ENCODE measurements around the gene ZNF276. TPM values are rescaled to one million over a fixed set of nuclear protein-coding genes. Genes with fewer than 3 reads are reported as not detected.

The ZNF276 gene
- total RNA-seq, 2 donors from 2014 or later, result 103 to 104 TPM

DNA sequence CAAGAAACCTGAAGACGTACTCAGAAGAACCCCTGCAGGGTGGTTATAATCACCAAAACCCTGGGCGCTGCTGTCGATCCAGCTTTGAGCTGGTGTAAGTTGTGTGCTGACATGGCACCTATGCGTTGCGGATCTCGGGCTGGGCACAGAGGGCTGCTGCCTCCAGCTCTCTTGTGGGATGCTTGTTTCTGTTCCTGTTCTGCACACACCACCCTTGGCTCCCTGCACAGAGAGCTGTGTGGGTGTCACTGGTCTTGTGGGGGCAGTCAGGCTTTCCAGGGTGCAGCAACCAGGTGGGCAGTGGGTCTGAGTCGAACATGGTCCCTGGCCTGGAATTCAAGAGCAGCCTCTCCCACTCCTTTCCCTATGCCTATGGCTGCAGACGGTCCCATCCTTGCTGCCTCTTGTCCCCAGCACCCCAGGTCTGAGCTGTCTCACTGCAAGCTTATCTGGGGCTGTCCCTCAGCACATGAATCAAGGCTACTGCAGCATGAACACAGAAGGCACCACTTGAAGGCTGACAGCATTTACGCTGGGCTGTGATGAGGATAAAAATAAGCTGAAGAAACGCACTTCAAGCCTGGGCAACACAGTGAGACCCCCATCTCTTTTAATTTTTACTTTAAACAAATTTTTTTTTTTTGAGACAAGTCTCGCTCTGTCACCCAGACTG lies 20.1 kb downstream of the ZNF276 start:
- no peaks in the 10 kb centered on the region for H3K27me3 Mint-ChIP-seq
- ATAC-seq, result no peak
- DNase-seq, result no peak
- peak overlapping the region; percentile 59 for H3K27ac Mint-ChIP-seq
- H3K36me3 Mint-ChIP-seq (ENCODE audit: low read depth), result no peaks in the 10 kb centered on the region
- H3K4me1 Mint-ChIP-seq, result peaks cover 24% of the 10 kb centered on the region
- no peak overlapping the region for H3K4me3 Mint-ChIP-seq
- no peaks in the 10 kb centered on the region for H3K9me3 ChIP-seq (ENCODE audit: control insufficient read depth, low read length, poor library complexity, severe bottlenecking)

GRCh38 chr16:89742948-89743347 lies 21.6 kb downstream of the ZNF276 start:
- H3K4me3 Mint-ChIP-seq, result peak overlapping the region; percentile 12
- H3K4me1 Mint-ChIP-seq, result peaks cover 15% of the 10 kb centered on the region
- DNase-seq, result no peak
- H3K36me3 Mint-ChIP-seq (ENCODE audit: low read depth), result no peaks in the 10 kb centered on the region
- ATAC-seq, result peak; percentile 30
- H3K27me3 Mint-ChIP-seq, result no peaks in the 10 kb centered on the region
- peak overlapping the region; percentile 59 for H3K27ac Mint-ChIP-seq
- H3K9me3 ChIP-seq (ENCODE audit: control insufficient read depth, low read length, poor library complexity, severe bottlenecking), result no peaks in the 10 kb centered on the region

GRCh38 chr16:89744813-89745212 lies 23.5 kb downstream of the ZNF276 start:
- Mint-ChIP-seq H3K4me1 (peaks cover 10% of the 10 kb centered on the region), H3K4me3 (no peak overlapping the region), H3K36me3 (ENCODE audit: low read depth) (no peaks in the 10 kb centered on the region), H3K27ac (no peak overlapping the region), H3K27me3 (no peaks in the 10 kb centered on the region)
- DNase-seq, result no peak
- ATAC-seq, result no peak
- H3K9me3 ChIP-seq (ENCODE audit: control insufficient read depth, low read length, poor library complexity, severe bottlenecking), result no peaks in the 10 kb centered on the region

GRCh38 chr16:89746043-89746442 lies 24.7 kb downstream of the ZNF276 start:
- Mint-ChIP-seq H3K27ac (no peak overlapping the region), H3K27me3 (no peaks in the 10 kb centered on the region), H3K36me3 (ENCODE audit: low read depth) (no peaks in the 10 kb centered on the region), H3K4me1 (peaks cover 8% of the 10 kb centered on the region), H3K4me3 (no peak overlapping the region)
- no peak for DNase-seq
- no peak for ATAC-seq
- no peaks in the 10 kb centered on the region for H3K9me3 ChIP-seq (ENCODE audit: control insufficient read depth, low read length, poor library complexity, severe bottlenecking)

GRCh38 chr16:89748076-89748475 lies 26.7 kb downstream of the ZNF276 start:
- no peak overlapping the region for H3K4me3 Mint-ChIP-seq
- no peak for DNase-seq

GRCh38 chr16:89748921-89749320 lies 27.6 kb downstream of the ZNF276 start:
- Mint-ChIP-seq H3K27me3 (no peaks in the 10 kb centered on the region), H3K4me1 (peaks cover 6% of the 10 kb centered on the region), H3K4me3 (no peak overlapping the region), H3K36me3 (ENCODE audit: low read depth) (no peaks in the 10 kb centered on the region), H3K27ac (peak overlapping the region; percentile 87)
- DNase-seq, result no peak
- no peak for ATAC-seq
- no peaks in the 10 kb centered on the region for H3K9me3 ChIP-seq (ENCODE audit: control insufficient read depth, low read length, poor library complexity, severe bottlenecking)

More at GRCh38 chr16:89748076-89748475, 26.7 kb downstream of the ZNF276 start:
- H3K27ac Mint-ChIP-seq, result no peak overlapping the region
- no peaks in the 10 kb centered on the region for H3K36me3 Mint-ChIP-seq (ENCODE audit: low read depth)
- H3K27me3 Mint-ChIP-seq, result no peaks in the 10 kb centered on the region
- H3K4me1 Mint-ChIP-seq, result peaks cover 6% of the 10 kb centered on the region
- H3K9me3 ChIP-seq (ENCODE audit: control insufficient read depth, low read length, poor library complexity, severe bottlenecking), result no peaks in the 10 kb centered on the region
- no peak for ATAC-seq

DNA sequence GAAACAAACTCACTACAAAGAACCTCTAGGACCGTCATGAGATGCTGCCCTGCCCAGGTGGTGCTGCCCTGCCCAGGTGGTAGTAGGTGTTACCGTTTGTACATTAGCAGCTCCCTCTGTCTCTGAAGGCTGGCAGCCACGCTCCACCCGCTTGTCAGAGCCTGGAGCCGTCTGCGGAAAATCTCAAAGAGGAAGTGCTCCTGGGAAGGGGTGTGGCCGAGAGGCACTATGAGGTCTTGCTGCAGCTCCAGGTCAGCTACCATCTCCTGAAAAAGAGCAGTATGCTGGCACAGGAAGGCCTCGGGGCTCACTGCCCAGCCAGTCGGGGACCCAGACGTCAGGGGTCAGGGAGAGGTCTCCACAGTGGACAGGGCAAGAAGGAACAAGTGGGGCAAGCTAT lies 28.3 kb downstream of the ZNF276 start:
- H3K27ac Mint-ChIP-seq, result peak overlapping the region; percentile 87
- no peak overlapping the region for H3K4me3 Mint-ChIP-seq
- ATAC-seq, result no peak
- peaks cover 6% of the 10 kb centered on the region for H3K4me1 Mint-ChIP-seq
- H3K9me3 ChIP-seq (ENCODE audit: control insufficient read depth, low read length, poor library complexity, severe bottlenecking), result no peaks in the 10 kb centered on the region
- no peaks in the 10 kb centered on the region for H3K27me3 Mint-ChIP-seq
- H3K36me3 Mint-ChIP-seq (ENCODE audit: low read depth), result no peaks in the 10 kb centered on the region
- DNase-seq, result no peak

GRCh38 chr16:89759746-89760340 lies 38.5 kb downstream of the ZNF276 start:
- DNase-seq (peak in 1 of 3 donors; percentile 21), ATAC-seq (peak; percentile 69)
- no peaks in the 10 kb centered on the region for H3K27me3 Mint-ChIP-seq
- H3K36me3 Mint-ChIP-seq (ENCODE audit: low read depth), result no peaks in the 10 kb centered on the region
- no peaks in the 10 kb centered on the region for H3K9me3 ChIP-seq (ENCODE audit: control insufficient read depth, low read length, poor library complexity, severe bottlenecking)
- H3K27ac Mint-ChIP-seq, result peak overlapping the region; percentile 84
- peaks cover 31% of the 10 kb centered on the region for H3K4me1 Mint-ChIP-seq
- peak overlapping the region; percentile 87 for H3K4me3 Mint-ChIP-seq

DNA sequence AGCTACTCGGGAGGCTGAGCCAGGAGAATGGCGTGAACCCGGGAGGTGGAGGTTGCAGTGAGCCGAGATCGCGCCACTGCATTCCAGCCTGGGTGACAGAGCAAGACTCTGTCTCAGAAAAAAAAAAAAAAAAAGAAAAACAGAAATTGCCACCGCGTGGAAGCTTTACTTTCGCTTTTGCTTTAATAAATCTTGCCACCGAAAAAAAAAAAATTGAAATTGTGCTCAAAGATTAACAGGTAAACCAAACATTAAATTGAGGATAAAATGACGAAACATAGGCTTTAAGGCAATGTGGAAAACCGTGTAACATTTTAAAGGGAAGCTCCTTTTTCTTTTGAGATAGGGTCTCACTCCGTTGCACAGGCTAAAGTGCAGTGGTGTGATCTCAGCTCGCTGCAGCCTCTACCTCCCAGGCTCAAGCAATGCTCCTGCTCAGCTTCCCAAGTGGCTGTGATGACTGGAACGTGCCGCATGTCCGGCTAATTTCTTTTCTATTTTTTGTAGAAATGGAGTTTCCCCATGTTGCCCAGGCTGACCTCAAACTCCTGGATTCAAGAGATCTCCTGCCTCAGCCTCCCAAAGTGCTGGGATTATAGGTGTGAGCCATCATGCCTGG lies 40.1 kb downstream of the ZNF276 start:
- Mint-ChIP-seq H3K4me3 (peak overlapping the region; percentile 87), H3K27ac (peak overlapping the region; percentile 84), H3K27me3 (no peaks in the 10 kb centered on the region), H3K4me1 (peaks cover 32% of the 10 kb centered on the region), H3K36me3 (ENCODE audit: low read depth) (no peaks in the 10 kb centered on the region)
- ATAC-seq (peak; percentile 45), DNase-seq (no peak)
- no peaks in the 10 kb centered on the region for H3K9me3 ChIP-seq (ENCODE audit: control insufficient read depth, low read length, poor library complexity, severe bottlenecking)

GRCh38 chr16:89764711-89765201 lies 43.4 kb downstream of the ZNF276 start:
- Mint-ChIP-seq H3K27me3 (no peaks in the 10 kb centered on the region), H3K36me3 (ENCODE audit: low read depth) (no peaks in the 10 kb centered on the region), H3K4me1 (peaks cover 27% of the 10 kb centered on the region), H3K27ac (peak overlapping the region; percentile 90), H3K4me3 (peak overlapping the region; percentile 91)
- no peaks in the 10 kb centered on the region for H3K9me3 ChIP-seq (ENCODE audit: control insufficient read depth, low read length, poor library complexity, severe bottlenecking)
- DNase-seq (no peak), ATAC-seq (peak; percentile 67)

- peaks cover 25% of the 10 kb centered on the region for H3K4me1 Mint-ChIP-seq
- H3K27ac Mint-ChIP-seq, result peak overlapping the region; percentile 90
- H3K36me3 Mint-ChIP-seq (ENCODE audit: low read depth), result no peaks in the 10 kb centered on the region
- H3K9me3 ChIP-seq (ENCODE audit: control insufficient read depth, low read length, poor library complexity, severe bottlenecking), result no peaks in the 10 kb centered on the region
- ATAC-seq (peak; percentile 6), DNase-seq (no peak)
- peak overlapping the region; percentile 91 for H3K4me3 Mint-ChIP-seq
- H3K27me3 Mint-ChIP-seq, result no peaks in the 10 kb centered on the region
These were observed 44.0 kb downstream of the ZNF276 start for GRCh38 chr16:89765292-89765830.

GRCh38 chr16:89770367-89770766 lies 49.0 kb downstream of the ZNF276 start:
- H3K36me3 Mint-ChIP-seq (ENCODE audit: low read depth), result no peaks in the 10 kb centered on the region
- ATAC-seq (no peak), DNase-seq (no peak)
- H3K27me3 Mint-ChIP-seq, result no peaks in the 10 kb centered on the region
- H3K4me3 Mint-ChIP-seq, result no peak overlapping the region
- no peaks in the 10 kb centered on the region for H3K4me1 Mint-ChIP-seq
- H3K9me3 ChIP-seq (ENCODE audit: control insufficient read depth, low read length, poor library complexity, severe bottlenecking), result no peaks in the 10 kb centered on the region
- no peak overlapping the region for H3K27ac Mint-ChIP-seq

- H3K27ac Mint-ChIP-seq, result no peak overlapping the region
- ATAC-seq (no peak), DNase-seq (no peak)
- H3K4me1 Mint-ChIP-seq, result no peaks in the 10 kb centered on the region
- no peaks in the 10 kb centered on the region for H3K27me3 Mint-ChIP-seq
- H3K36me3 Mint-ChIP-seq (ENCODE audit: low read depth), result no peaks in the 10 kb centered on the region
- H3K4me3 Mint-ChIP-seq, result no peak overlapping the region
- H3K9me3 ChIP-seq (ENCODE audit: control insufficient read depth, low read length, poor library complexity, severe bottlenecking), result no peaks in the 10 kb centered on the region
These were observed 53.9 kb downstream of the ZNF276 start for GRCh38 chr16:89775223-89775622.

Measured in T-helper 17 cell (primary cell).